ENCODE results near the gene DNMBP.

Gene DNMBP

GRCh38 chr10:99883523-99883922 lies 126.2 kb downstream of the DNMBP start:
- no peak overlapping the region for H3K4me3 ChIP-seq (replicated peaks; ENCODE audit: low read depth, low read length)
- no peak for TF ChIP-seq CTCF (IDR thresholded peaks at IDR 0.05; ENCODE audit: low read length, missing control alignments)
- no peak for DNase-seq (ENCODE audit: low read depth)

- no peak for DNase-seq (ENCODE audit: low read depth)
- no peak for TF ChIP-seq CTCF (IDR thresholded peaks at IDR 0.05; ENCODE audit: low read length, missing control alignments)
Measured at GRCh38 chr10:99881371-99881770, 128.4 kb downstream of the DNMBP start.

GRCh38 chr10:99880080-99880835 lies 129.5 kb downstream of the DNMBP start:
- no peak for TF ChIP-seq CTCF (IDR thresholded peaks at IDR 0.05; ENCODE audit: low read length, missing control alignments)
- DNase-seq (ENCODE audit: low read depth) = no peak
- no peak overlapping the region for H3K4me3 ChIP-seq (replicated peaks; ENCODE audit: low read depth, low read length)

More at GRCh38 chr10:99881371-99881770, 128.4 kb downstream of the DNMBP start:
- no peak overlapping the region for H3K4me3 ChIP-seq (replicated peaks; ENCODE audit: low read depth, low read length)

GRCh38 chr10:99875473-99875872 lies 134.3 kb downstream of the DNMBP start:
- H3K4me3 ChIP-seq (replicated peaks; ENCODE audit: low read depth, low read length) = no peak overlapping the region
- DNase-seq (ENCODE audit: low read depth) = no peak
- TF ChIP-seq CTCF (IDR thresholded peaks at IDR 0.05; ENCODE audit: low read length, missing control alignments) = no peak

- no peak overlapping the region for H3K4me3 ChIP-seq (replicated peaks; ENCODE audit: low read depth, low read length)
- no peak for TF ChIP-seq CTCF (IDR thresholded peaks at IDR 0.05; ENCODE audit: low read length, missing control alignments)
- no peak for DNase-seq (ENCODE audit: low read depth)
Measured at GRCh38 chr10:99874341-99875085, 135.2 kb downstream of the DNMBP start.

GRCh38 chr10:99873846-99874245 lies 135.9 kb downstream of the DNMBP start:
- TF ChIP-seq CTCF (IDR thresholded peaks at IDR 0.05; ENCODE audit: low read length, missing control alignments) = no peak
- H3K4me3 ChIP-seq (replicated peaks; ENCODE audit: low read depth, low read length) = no peak overlapping the region
- DNase-seq (ENCODE audit: low read depth) = no peak

Measured in fibroblast of pulmonary artery (primary cell).